ENCODE measurements around the gene KRTAP5-5.

Gene KRTAP5-5

DNA sequence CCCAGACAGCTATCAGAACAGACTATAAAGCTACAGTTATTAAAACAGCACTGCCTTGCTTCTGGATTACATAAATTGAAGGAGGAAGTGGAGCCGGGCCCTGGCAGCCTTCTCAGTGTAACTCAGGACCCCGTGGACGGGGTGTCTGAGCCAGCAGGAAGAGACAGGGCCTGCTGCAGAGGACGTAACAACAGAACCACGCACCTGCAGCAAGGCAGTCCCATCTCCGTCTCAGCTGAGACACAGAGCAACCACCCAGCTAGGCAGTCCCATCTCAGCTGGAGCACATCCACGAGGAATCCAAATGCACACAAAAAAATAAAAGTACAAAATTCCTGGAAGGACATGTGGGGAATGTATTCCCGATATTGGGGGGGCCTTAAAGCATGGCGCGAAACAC, 50.3 kb downstream of the KRTAP5-5 start:
- TF ChIP-seq POLR2A (IDR thresholded peaks at IDR 0.05; ENCODE audit: low read depth, low read length) = no peak
- DNase-seq (ENCODE audit: insufficient read length, low spot score) (no peak), FAIRE-seq (no peak)

All from H54 (cell line).